ENCODE data around the gene HES7. TPM values are rescaled to one million over a fixed set of nuclear protein-coding genes. Genes with fewer than 3 reads are reported as not detected.

The HES7 gene
- total RNA-seq, 1 experiment from 2014 or later = 0.33 TPM

DNA sequence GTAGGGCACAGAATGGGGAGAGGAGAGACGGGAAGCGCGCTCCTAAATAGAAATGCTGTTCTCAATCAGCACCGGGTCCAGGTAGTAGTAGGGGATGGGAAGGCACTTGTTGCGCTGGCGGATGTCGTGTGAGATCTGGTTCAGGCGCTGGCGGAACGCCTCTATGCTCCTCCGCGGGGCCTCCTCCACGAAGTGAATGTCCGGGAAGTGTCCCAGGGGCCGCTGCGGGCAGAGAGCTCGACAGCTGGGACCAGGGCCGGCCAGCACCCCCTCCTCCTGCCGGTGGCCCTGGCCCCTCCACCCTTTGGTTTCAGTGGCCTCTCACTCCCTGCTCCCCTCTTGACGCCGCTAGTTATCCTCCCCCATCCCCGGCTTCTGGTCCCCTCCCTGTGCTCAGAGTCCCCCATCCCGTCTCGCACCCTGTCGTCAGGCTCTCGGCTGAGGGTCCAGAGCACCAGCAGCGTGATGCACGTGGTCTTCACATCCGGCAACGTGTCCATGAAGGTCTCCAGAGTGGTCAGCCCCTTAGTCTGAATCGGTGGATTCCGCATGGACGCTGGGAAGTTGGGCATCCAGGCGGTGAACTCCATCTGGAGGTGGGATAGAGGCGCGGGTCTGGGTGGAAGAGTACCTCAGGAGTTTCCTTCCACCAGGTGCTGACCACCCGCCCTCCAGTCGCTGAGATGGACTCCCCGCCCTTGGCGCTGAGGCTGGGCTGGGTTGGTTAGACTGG, 51.0 kb downstream of the HES7 start:
- Histone ChIP-seq H3K9ac (ENCODE audit: extremely low read depth, insufficient read length, low read length) (no peak overlapping the region), H2AFZ (ENCODE audit: low read length) (no peak overlapping the region), H4K5ac (ENCODE audit: insufficient read length, low read depth, low read length) (no peak overlapping the region), H3K27me3 (ENCODE audit: insufficient read depth, low read length) (peaks cover 46% of the 10 kb centered on the region), H3K79me2 (ENCODE audit: insufficient read depth, low read length) (no peaks in the 10 kb centered on the region), H3K4ac (ENCODE audit: low read depth, low read length) (no peak overlapping the region), H3K23me2 (ENCODE audit: insufficient read length, low read depth, low read length, poor library complexity, severe bottlenecking) (peaks cover 17% of the 10 kb centered on the region), H3K27ac (ENCODE audit: insufficient read length, low read depth, low read length) (no peak overlapping the region), H2BK12ac (ENCODE audit: insufficient read length, low read depth, low read length) (no peak overlapping the region), H4K91ac (ENCODE audit: insufficient read length, low read depth, low read length) (no peak overlapping the region), H2BK5ac (ENCODE audit: insufficient read length, low read length) (no peak overlapping the region), H2BK120ac (ENCODE audit: low read depth, low read length, poor library complexity, severe bottlenecking) (no peak overlapping the region), H3K56ac (ENCODE audit: insufficient read length, low read depth, low read length) (no peak overlapping the region), H3K23ac (ENCODE audit: insufficient read length, low read depth, low read length) (no peak overlapping the region), H2AK5ac (ENCODE audit: insufficient read length, low read length) (no peak overlapping the region), H3K4me2 (ENCODE audit: insufficient read depth, insufficient read length, low read length) (peak overlapping the region; percentile 74), H4K8ac (replicated peaks; ENCODE audit: insufficient read length, low read depth, low read length) (no peak overlapping the region), H3K4me1 (ENCODE audit: insufficient read depth, low read length) (no peaks in the 10 kb centered on the region), H2BK15ac (ENCODE audit: low read depth, low read length) (no peak overlapping the region), H3T11ph (ENCODE audit: low read length) (no peak overlapping the region), H2BK20ac (ENCODE audit: low read depth, low read length, poor library complexity, severe bottlenecking) (no peak overlapping the region), H3K14ac (ENCODE audit: insufficient read depth, low read length) (no peak overlapping the region), H3K18ac (ENCODE audit: insufficient read length, low read depth, low read length) (peak overlapping the region; percentile 49), H3K9me3 (ENCODE audit: control insufficient read depth, low read depth, low read length) (no peaks in the 10 kb centered on the region), H3K79me1 (ENCODE audit: insufficient read depth, low read depth, low read length, poor library complexity, severe bottlenecking) (no peaks in the 10 kb centered on the region), H4K20me1 (ENCODE audit: control insufficient read depth, insufficient read depth, insufficient read length) (no peaks in the 10 kb centered on the region)
- Mint-ChIP-seq H3K27ac (no peak overlapping the region), H3K36me3 (ENCODE audit: insufficient read depth in 1 of 3, low read depth in 3 of 3) (peaks cover 0 to 2% (median 0%) of the 10 kb centered on the region in 3 experiments; a peak in 2 of 7 replicates), H3K4me1 (peaks cover 24 to 29% of the 10 kb centered on the region in 2 experiments), H3K27me3 (ENCODE audit: low read depth) (peaks cover 99% of the 10 kb centered on the region), H3K9me3 (peaks cover 0 to 3% of the 10 kb centered on the region in 2 experiments; a peak in 3 of 5 replicates), H3K4me3 (peak overlapping the region; percentile 54 to 87)
- no CpG with 5 or more reads among the region's 40 CpGs for WGBS (ENCODE audit: extremely low coverage, insufficient read length, low lambda C conversion rate)
- TF ChIP-seq, protein P1, sequence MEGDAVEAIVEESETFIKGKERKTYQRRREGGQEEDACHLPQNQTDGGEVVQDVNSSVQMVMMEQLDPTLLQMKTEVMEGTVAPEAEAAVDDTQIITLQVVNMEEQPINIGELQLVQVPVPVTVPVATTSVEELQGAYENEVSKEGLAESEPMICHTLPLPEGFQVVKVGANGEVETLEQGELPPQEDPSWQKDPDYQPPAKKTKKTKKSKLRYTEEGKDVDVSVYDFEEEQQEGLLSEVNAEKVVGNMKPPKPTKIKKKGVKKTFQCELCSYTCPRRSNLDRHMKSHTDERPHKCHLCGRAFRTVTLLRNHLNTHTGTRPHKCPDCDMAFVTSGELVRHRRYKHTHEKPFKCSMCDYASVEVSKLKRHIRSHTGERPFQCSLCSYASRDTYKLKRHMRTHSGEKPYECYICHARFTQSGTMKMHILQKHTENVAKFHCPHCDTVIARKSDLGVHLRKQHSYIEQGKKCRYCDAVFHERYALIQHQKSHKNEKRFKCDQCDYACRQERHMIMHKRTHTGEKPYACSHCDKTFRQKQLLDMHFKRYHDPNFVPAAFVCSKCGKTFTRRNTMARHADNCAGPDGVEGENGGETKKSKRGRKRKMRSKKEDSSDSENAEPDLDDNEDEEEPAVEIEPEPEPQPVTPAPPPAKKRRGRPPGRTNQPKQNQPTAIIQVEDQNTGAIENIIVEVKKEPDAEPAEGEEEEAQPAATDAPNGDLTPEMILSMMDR (conservative IDR thresholded peaks at IDR 0.05) = no peak
- DNase-seq = peak; percentile 61

Data from H9 (cell line).